Amniotic stem cell (primary cell): ENCODE measurements around the gene MDK.

Experiments
- DNase-seq: peaks from one replicate; lab custom pipeline; 2025; lab: John Stamatoyannopoulos, UW

MDK gene

DNA sequence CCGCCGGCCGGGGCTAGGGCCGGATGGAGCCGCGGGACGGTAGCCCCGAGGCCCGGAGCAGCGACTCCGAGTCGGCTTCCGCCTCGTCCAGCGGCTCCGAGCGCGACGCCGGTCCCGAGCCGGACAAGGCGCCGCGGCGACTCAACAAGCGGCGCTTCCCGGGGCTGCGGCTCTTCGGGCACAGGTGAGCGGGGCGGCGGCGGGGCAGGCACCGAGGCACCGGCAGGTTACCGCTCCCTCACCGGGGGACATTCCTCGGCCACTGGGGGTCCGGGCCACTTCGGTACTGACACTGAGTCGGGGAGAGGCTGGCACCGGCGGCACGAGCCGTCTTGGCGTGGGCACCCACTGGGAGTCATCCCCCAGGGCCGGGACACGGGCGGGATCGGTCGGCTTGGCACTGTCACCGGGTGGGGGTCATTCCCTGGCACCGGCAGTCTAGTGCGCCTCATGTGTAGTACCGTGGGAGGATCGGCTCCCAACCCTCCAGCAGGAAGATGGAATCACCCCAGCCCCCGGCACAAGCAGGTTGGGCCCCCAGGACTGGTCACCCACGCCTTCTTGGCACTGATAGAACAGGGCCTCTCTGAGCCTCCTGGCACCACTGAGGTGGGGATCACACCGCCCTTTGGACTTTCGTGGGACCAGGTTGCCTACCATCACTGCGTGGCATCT, 33.7 kb upstream of the MDK start:
- DNase-seq, result no peak

DNA sequence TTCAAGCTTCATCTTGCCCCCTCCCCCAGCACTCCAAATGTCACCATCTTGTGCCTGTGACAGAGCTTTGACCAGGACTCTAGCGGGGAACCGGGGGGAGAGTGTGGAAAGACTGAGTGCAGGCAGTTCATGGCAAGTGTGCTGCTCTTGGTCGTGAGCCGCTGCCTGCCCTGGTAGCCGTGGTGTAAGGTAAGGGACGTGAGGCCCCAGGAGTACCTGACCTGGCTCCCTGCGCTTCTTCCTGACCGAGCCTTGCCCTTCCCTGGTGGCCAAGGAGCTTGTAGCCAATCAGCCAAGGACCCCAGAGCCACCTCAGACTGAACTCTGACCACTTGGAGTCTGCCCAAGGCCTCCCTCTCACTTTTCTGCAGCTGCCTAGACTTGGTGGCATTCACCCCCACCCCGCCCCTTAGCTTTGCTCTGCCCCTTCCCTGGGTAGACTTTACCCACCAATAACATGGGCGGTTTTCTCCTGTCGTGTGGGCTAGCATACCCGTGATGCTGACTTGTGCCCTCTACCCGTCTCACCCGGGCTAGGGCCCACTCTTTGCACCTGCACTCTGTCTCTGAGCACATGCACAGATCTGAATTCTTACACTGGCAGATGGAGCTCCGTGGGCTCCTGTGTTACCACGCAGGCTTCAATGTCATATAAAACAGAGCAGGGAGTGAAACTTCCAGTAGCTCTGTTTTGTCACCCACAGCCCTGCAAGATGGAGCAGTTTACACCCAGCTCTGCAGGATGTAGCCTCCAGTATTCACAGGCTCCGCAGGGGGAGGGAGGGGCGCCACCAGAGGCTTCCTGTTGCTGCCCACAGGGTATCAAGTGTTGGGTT, 32.7 kb upstream of the MDK start:
- no peak for DNase-seq

DNA sequence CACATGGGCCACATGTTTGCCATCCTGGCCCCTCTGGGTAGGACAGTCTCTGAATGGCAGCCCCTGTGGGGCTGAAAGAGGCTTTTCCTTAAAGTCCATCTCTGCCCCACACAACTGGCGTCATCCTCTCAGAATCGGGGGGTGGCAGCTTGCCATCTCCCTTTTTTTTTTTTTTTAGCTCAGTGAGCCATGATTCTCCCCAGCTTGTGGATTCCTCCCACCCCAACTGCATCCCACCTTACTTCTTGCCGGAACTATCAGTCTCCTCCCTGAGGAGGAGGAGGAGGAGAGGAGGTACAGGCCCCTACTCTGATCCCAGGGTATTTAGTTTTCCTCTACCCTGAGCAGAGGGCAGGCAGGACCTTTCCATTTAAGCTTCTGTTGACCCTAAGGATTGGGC, 30.8 kb upstream of the MDK start:
- DNase-seq, result no peak

DNA sequence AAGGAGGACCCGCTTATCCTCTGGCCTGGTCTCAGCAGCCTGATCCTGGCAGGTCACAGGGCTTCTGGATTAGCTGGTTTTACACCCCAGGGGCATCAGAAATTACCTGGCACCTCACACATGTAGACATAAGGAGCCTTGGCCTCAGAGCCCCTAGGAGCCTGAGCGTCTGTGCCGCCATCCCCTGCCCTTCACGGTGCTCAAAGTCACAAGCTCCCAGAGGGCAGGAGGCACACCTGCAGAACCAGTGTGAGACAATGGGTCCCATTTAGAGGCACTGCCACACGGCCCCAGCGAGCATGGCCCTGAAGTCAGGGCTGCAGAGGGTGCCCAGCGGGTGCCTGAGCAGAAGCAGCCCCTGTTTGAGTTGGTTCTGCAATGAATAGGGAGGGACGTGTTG, 30.3 kb upstream of the MDK start:
- DNase-seq, result no peak

DNA sequence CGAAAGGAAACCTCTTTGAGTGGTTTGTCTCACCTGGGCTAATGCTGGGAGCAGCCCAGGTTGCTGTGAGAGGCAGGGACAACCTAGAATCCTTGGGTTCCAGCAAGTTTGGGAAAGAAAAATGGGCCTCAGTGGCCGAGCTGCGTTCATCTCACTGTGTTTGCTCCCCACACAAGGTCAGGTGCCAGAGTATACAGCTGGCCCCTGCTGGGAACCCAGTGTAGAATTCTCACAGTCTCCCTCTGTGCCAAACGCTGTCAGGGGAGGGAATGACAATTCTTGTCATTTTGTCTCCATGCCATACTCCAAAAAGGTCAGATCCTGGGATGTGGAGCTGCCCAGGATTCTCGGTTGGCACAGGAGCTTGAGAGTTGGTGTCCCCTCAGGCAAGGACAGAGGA, 29.9 kb upstream of the MDK start:
- DNase-seq, result no peak

DNA sequence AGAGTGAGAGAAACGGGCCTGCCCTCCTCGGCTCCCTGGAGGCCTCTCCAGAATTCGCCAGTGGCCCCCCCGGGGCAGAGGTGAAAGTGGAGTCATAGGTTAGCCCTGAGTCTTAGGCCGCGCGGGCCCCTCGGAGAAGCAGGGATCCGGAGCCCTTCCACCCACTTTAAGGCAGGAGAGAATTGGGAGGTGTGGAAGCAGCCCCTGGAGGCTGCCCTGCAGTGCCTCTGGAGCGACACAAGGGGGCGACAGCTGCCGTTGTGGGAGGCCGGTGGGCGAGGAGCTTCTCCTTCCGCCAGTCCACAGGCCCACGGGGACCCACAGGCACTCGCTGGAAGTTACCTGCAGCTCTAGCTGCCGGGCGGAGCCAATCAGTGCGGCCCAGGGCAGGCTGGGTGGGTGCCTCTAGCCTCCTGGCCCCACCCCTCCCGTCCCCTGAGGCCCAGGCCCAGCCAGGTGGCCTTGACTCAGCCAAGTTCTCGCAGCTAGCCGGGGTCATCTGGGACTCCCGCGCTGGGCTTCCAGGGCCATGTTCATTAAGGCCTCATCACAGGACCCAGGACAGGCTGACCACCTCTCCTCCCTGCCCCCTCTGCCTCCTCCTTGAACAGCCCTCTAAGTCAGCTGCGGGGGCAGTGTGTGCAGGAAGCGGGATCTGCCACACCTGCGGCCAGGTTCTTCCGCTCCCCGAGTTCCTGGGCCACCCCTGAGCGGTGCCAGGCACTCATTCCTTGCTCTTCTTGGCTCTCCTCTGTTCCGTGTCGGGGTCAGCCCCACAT, 29.2 kb upstream of the MDK start:
- no peak for DNase-seq

DNA sequence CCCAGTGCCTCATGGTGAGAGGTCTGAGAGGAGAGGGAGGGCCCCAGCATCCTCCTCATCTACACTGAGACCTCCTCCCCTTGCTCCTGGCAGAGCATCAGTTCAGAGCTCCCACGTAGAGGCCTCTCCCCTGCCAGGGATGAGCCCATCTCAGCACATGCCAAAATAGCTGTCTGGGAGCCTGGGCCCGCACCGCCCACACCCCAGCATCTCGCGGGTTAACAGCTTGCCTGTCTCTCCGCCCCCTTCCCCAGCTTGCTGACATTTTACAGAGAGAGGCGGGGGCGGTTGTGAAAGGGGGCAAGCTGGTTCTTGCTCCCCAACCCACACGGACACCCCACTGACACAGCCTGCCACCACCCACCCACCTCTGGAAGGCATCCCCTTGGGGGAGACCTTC, 27.8 kb upstream of the MDK start:
- DNase-seq, result no peak

DNA sequence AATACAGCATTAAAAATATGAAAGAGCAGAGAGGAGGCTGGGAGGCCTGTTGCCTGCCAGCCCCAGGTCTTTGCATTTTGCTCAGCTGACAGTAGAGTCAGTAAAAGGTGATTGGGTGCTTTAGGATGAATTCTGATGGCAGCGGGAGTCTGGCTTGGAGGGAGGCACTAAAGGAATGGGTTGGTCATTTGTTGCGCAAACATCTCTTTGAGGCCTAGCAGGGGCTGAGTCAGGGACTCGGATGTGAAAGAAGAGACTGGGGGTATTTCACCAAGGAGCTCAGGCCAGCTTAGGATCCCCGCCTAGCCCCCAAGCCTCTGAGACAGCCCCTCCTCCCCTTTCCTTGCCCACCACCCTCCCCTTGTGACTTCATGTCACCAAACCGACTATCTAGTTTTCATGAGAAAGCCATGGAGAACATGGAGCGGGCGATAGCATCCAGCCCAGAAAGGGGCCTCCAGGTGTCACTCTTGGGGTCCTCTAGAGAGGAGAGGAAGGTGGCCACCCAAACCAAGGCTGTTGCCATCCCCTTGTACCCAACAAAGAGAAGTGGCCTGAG, 24.5 kb upstream of the MDK start:
- DNase-seq, result no peak

DNA sequence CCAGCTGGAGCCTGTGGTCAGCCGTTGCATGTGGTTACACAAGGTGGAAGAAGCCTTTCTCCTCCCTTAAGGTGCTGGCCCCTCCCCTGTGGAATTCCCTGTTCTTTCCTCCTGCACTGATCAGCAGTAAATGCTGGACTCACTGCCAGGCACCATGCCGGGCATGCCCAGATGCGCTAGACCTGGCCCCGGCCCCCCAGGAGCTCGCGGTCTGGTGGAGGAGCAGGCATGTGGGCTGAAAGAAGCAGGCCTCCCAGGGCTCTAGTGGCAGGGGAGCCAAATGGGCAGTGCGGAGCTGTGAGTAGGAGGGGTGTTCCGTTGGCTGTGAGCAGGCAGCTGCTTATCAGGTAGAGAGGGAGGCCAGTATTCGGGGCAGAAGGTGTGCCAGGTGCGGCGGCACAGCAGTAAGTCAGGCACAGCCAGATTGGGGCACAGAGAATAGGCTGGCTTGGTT, 24.0 kb upstream of the MDK start:
- DNase-seq, result no peak

DNA sequence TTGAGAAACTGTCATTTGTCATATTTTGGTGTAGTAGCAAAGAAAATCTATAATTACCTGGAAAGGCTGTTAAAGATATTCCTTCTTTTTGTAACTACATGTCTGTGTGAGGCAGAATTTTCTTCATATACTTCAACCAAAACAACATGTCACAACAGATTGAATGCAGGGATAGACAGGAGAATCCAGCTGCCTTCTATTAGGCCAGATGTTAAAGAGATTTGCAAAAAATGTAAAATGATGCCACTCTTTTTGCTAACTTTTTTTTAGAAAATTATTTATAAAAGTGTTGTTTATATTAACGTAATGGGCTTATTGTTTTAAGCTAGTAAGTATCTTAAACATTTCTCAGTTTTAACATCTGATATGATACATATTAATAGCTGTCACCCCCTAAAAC, 21.5 kb upstream of the MDK start:
- DNase-seq, result no peak

DNA sequence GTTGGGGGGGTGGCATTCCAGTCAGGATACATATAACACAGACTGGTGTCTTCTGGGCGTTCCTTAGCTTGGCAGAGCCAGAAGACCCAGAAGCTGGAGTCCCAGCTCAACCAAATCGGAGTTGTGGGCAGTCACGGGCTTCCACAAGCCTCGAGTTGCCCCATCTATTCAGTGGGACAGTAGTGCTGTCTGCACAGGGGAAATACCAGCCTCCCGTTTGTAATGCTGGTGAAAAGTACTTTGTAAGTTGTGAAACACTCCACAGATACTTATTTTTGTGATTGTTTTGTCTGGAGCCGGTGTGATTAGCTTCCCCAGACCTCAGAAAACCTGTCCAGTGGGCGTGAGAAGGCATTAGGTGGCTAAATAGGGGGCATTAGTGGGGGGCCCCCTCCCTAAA, 20.6 kb upstream of the MDK start:
- DNase-seq, result no peak

DNA sequence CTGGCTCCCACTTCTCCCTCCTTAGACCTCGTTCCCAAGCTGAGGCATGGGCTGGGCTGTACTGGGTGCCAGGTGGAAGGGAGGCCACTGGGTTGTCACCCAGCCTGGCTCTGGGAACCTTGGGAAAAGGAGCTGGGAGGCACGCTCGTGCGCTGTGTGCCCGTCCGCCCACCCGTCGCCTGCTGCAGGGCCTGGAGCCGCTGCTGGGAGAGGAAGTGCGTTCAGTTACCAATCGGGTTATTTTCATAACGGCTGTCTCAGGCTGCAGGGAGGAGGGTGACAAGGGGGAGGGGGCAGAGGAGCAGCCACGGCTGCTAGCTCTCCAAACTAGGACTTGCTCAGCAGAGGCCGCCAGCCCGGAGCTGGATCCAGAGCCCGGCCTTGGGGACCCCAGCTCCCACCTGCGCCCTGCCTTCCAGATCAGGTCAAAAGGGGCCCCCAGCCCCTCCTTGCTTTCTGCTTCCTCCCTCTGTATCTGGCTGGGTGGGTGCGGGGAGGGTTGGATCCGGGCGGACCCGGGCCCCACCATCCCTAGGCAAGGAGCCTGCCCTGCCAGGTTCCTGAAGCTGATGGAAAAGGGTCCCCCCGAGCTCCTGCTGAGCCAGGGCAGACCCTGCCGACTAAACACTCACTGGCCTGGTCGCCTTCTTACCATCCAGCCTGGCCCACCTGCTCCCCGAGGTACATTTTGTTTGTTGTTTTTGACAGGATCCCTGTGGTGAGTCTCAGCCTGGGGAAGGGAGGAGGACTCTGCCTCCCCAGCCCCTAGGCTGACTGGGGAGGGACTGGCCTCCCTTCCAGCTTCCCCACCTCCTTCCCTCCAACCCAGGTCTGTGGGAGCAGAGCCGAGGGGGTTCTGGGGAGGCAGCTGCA, 19.9 kb upstream of the MDK start:
- no peak for DNase-seq

DNA sequence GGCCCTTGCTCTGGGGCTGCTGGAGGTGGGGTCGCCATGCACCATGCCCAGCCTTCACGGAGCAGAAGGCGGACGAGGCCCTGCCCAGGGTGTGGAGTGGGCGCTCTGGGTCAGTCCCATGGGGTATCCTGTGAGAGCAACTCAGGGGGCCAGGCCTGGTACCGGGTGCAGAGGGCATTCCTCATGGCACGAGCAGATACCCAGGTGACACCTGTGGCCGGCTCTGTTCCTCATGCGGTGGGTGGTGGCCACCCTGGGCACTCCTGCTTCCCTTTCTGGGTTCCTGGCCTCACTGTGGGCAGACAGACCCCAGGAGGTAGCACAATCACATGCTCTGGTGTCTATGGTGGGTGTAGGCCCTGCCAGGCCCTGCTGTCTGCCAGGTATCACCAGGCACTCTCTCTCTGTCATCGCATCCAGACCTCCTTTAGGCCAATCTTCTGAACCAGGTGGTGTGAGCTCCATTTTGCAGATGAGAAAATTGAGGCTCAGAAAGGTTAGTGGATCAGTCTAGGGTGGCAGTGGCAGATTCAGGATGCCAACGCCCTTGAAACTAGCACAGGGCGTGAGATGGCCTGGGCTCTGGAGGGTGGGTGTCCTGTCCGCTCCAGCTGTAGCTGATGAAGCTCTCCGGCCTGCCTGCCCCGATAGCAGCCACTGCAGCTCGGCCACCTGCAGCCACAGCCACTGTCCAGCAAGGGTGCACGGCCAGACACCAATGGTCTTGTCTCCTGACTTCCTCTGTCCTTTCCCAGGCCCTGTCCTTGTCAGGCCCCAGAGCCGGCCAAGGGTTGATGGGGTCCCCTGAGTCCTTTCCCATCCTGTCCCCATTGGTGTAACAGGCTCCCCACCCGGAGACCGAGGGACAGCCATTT, 19.1 kb upstream of the MDK start:
- no peak for DNase-seq

DNA sequence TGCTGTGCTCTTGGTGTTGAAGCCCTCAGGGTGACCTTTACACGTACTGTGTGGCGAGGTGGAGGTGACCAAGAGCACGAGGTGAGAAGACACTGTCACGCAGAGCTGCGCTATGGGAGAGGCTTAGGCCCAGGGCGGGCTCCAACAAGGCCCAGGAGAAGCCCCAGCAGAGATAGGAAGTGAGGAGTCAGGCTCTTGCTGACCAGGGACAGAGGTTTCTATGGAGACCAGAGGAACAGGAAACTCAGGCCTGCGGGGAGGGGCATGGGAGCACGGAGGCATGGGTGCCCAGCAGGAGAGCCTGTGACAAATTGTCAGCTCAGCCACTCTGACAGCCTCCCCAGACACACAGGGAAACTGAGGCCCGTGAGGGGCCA, 18.4 kb upstream of the MDK start:
- no peak for DNase-seq

DNA sequence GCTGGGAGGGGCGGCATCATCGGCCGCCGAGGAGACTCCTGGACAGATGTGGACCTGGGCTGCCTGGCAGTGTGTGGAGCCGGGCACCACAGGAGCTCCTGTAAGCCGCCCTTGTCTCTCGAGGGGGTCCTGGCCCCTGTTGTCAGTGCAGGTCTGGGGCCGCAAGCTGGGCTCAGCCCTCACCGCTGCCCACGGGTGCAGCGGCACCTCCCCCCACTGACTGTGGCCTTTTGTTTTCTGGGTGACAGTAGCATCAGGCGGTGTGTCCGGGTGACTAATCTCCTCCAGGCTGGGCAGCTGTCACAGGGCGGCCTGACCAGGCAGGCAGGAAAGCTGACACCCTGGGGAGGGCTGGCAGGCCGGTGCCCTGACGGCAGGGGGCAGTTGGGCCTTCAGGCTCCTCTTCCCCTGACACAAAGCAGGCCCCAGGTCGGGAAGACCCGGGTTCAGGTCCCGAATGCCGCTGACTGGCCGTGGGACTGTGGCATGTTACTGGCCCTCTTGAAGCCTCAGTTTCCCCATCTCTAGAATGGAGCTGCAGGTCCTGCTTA, 17.9 kb upstream of the MDK start:
- no peak for DNase-seq

DNA sequence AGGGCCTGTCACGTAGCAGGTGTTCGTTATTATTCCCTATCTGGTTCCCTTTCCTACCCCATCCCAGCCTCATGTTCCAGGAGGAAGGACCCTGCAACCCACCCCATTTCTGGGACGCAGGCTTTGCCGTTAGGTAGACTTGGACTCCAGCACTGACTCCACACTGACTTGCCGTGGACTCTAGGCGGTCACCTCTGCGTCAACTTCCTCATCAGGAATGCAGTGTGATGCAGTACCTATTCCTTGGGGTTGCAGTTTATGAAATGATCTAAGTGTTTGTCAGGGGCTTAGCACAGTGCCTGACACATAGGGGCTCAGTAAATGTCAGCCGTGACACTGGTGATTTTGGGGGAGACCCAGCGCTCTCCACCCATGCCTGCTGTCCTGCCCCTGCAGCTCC, 17.4 kb upstream of the MDK start:
- no peak for DNase-seq

DNA sequence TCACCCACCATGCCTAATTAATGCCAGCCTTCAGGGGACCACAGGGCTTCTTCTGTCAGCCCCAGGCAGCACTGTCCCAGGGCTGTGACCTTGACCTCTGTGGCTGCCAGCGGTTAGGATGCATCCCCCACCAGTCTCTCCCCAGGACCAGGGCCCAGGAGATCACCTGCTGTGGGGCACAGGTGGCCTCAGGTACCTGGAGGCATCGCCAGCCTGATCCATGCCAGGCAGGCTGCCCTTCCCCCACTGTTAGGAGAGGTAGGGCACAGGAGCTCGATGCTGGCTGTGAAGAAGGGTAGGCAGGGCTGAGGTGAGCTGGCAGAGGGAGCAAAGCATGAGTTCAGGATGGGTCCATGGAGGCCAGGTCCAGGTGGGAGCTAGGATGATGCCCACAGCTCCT, 16.7 kb upstream of the MDK start:
- DNase-seq, result no peak

DNA sequence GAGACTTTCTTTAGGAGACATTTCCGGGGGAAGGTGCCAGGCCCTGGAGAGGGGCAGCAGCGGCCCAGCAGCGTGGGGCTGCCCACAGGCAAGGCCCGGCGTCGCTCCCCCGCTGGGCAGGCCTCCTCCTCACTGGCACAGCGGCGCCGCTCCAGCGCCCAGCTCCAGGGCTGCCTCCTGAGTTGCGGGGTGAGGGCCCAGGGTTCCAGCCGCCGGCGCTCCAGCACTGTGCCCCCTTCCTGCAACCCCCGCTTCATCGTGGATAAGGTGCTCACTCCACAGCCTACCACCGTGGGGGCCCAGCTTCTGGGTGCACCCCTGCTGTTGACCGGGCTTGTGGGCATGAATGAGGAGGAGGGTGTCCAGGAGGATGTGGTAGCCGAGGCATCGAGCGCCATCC, 15.2 kb upstream of the MDK start:
- DNase-seq, result no peak

DNA sequence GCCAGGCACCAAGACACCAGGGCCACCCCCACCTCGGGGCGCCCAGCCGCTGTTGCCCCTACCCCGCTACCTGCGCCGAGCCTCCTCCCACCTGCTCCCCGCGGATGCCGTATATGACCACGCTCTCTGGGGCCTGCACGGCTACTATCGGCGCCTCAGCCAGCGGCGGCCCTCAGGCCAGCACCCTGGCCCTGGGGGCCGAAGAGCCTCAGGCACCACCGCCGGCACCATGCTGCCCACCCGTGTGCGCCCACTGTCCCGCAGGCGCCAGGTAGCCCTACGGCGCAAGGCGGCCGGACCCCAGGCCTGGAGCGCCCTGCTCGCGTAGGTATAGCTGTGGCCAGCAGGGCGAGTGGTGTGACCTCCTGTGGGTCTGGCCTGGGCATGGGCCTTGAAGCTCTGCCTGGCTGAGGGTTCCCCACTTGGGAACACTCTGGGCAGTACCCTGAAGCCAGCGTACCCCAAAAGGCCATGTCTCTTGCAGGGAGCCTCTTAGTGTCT, 14.8 kb upstream of the MDK start:
- DNase-seq, result no peak

DNA sequence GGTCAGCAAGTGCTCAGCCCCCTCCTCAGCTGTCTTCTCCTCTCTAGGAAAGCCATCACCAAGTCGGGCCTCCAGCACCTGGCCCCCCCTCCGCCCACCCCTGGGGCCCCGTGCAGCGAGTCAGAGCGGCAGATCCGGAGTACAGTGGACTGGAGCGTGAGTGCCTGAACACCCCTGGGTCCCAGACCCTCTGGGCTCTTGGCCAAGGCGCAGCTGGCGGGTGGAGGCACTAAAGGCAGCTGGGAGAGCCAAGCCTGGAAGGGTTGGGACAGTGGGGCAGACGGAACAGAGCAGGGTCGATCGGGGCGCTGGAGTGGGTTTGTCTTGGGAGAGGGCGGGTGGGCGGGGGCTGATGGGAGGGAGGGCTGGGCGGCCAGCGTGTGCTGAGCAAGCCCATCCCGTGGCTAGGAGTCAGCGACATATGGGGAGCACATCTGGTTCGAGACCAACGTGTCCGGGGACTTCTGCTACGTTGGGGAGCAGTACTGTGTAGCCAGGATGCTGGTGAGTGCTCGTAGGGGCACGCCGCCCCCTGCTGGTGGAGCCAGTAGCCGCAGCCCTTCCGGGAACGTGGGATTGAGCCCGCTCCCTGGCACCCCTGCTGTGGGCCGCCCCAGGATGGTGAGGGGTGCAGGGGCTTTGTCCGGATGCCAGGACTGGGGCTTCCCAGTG, 14.1 kb upstream of the MDK start:
- no peak for DNase-seq
